Mesothelial cell of epicardium (in vitro differentiated cells): ENCODE results near the gene RNF150. TPM values are rescaled to one million over a fixed set of nuclear protein-coding genes. Genes with fewer than 3 reads are reported as not detected.

Experiments
- DNase-seq, 2 experiments: peaks; one replicate each; pipeline ENCODE4 v3.0.0; 2021; ENCODE audit warnings: low spot score in 2 of 2; ENCODE audit not compliant: unreplicated experiment in 2 of 2
- H3K27ac Mint-ChIP-seq: 2 replicates; pipeline ENCODE4 v1.8.0; 2021; ENCODE audit warnings: mixed read lengths
- H3K27me3 Mint-ChIP-seq: 2 replicates; pipeline ENCODE4 v1.8.0; 2021; ENCODE audit warnings: low read depth, mixed read lengths
- H3K36me3 Mint-ChIP-seq: 2 replicates; pipeline ENCODE4 v1.8.0; 2021; ENCODE audit warnings: mixed read lengths
- H3K4me1 Mint-ChIP-seq: 2 replicates; pipeline ENCODE4 v1.8.0; 2021; ENCODE audit warnings: mixed read lengths
- H3K4me3 Mint-ChIP-seq: 2 replicates; pipeline ENCODE4 v1.8.0; 2021; ENCODE audit warnings: mild to moderate bottlenecking, moderate library complexity, mixed read lengths
- H3K9me3 Mint-ChIP-seq: 2 replicates; pipeline ENCODE4 v1.8.0; 2021; ENCODE audit warnings: mixed read lengths
- total RNA-seq: library from RNA; stranded (reverse); gene quantifications from 3 replicates; pipeline ENCODE4 v1.2.1, GENCODE V29; 2021
- TF ChIP-seq, protein P1 (sequence below): fragments of 200-600 bp; sonication (generic); IDR thresholded peaks from one replicate; pipeline ENCODE4 v1.5.0; 2021; ENCODE audit warnings: antibody characterized with exemption; ENCODE audit not compliant: unreplicated experiment

The RNF150 gene
- total RNA-seq, 1 donor from 2014 or later, result 40.1 TPM

DNA sequence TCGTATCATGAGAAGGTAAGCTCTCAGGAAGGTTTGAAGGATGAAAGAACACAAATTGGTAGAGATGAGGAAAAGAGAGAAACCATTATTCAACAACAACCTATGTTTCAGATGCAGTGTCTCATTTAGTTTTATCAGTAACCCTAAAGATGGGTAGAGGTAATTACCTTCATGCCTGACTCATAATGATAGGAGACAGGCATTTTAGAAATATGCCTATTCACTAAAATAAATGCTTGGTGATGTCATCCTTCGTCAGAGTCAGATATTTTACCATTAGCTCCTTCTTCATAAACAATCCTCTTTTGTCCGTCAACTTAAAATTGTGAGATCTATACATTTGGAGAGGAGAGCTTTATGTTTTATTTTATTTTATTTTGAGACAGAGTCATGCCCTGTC lies 21.5 kb upstream of the RNF150 start:
- H3K4me3 Mint-ChIP-seq, result no peak overlapping the region
- H3K4me1 Mint-ChIP-seq, result peaks cover 18% of the 10 kb centered on the region
- TF ChIP-seq, protein P1, sequence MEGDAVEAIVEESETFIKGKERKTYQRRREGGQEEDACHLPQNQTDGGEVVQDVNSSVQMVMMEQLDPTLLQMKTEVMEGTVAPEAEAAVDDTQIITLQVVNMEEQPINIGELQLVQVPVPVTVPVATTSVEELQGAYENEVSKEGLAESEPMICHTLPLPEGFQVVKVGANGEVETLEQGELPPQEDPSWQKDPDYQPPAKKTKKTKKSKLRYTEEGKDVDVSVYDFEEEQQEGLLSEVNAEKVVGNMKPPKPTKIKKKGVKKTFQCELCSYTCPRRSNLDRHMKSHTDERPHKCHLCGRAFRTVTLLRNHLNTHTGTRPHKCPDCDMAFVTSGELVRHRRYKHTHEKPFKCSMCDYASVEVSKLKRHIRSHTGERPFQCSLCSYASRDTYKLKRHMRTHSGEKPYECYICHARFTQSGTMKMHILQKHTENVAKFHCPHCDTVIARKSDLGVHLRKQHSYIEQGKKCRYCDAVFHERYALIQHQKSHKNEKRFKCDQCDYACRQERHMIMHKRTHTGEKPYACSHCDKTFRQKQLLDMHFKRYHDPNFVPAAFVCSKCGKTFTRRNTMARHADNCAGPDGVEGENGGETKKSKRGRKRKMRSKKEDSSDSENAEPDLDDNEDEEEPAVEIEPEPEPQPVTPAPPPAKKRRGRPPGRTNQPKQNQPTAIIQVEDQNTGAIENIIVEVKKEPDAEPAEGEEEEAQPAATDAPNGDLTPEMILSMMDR, result no peak
- H3K9me3 Mint-ChIP-seq, result no peaks in the 10 kb centered on the region
- H3K36me3 Mint-ChIP-seq, result no peaks in the 10 kb centered on the region
- peaks cover 3% of the 10 kb centered on the region for H3K27me3 Mint-ChIP-seq
- DNase-seq, result no peak
- peak overlapping the region; percentile 77 for H3K27ac Mint-ChIP-seq

DNA sequence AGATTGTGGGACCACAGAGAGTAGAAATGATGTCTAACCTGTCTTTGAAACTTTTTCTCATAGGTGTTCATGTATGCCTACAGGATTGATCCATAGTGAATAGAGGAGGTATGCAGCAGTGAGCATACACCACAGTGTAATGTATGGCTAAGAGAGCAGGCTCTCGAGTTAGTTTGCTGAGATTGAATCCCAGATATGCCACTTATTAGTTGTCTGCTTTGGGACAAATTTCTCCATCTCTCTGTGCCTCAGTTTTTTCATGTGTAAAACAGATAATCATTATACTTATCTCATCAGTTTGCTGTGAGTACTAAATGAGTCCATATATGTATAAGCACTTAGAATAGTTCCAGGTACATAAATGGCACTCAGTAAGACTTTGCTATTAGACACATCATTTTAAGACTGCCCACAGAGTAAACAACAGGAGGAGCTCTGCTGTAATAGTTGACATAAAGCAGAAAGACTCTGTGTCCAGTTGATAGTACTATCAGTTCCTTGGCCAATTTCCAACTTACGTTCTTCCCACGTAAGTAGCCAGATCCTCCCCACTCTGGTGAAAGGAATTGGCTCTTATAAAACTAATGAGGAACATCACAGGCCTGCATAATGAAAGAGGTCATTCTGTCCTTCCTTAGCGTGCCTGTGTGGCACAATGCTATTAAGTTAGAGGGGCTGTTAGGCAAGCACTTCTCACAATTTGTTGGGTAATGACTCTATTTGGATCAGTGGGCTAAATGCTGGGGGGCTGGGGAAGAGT lies 20.7 kb upstream of the RNF150 start:
- no peak overlapping the region for H3K4me3 Mint-ChIP-seq
- TF ChIP-seq, protein P1, result no peak
- H3K27me3 Mint-ChIP-seq, result peaks cover 3% of the 10 kb centered on the region
- H3K9me3 Mint-ChIP-seq, result no peaks in the 10 kb centered on the region
- H3K4me1 Mint-ChIP-seq, result peaks cover 15% of the 10 kb centered on the region
- peak overlapping the region; percentile 77 for H3K27ac Mint-ChIP-seq
- H3K36me3 Mint-ChIP-seq, result no peaks in the 10 kb centered on the region
- DNase-seq, result no peak

DNA sequence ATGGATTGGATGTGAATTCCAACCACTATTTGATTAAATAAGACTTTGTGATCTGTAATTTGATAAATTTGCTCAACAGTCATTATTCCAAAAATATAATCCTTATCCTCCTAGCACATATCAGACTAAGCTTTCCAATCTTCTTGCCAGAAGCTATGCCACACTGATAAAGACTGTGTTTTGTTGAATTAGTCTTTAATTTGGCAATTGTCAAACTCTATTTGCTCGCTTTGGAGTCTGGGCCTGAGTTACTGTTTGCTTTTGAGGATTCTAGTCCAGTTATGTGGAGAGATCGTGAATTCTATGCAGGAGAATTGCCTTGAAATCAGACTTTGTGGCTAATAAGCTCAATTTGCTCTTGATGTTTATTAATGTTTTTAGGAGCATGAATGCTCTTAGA lies 10.9 kb upstream of the RNF150 start:
- no peak overlapping the region for H3K4me3 Mint-ChIP-seq
- H3K9me3 Mint-ChIP-seq, result no peaks in the 10 kb centered on the region
- DNase-seq, result no peak
- TF ChIP-seq, protein P1, result no peak
- peaks cover 4% of the 10 kb centered on the region for H3K4me1 Mint-ChIP-seq
- peaks cover 4% of the 10 kb centered on the region for H3K27me3 Mint-ChIP-seq
- H3K36me3 Mint-ChIP-seq, result no peaks in the 10 kb centered on the region
- H3K27ac Mint-ChIP-seq, result no peak overlapping the region

DNA sequence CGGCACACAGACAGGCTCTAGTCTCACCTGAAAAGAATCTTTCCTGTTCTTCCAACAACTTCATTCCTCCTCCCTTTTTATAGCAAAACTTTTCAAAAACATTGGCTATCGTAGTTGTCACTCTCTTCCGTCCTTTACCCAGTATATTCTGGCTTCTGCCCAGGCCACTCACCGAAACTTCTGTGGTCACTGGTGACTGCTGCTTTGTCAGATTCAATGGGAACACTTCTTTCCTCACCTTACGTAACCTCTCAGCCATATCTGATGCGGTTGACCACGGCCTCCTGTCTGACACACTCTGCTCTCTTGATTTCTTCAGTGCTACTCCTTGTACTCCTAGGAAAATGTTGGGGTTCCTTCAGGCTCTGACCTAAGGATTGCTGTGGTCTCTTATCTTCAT lies 9.2 kb upstream of the RNF150 start:
- H3K4me3 Mint-ChIP-seq, result no peak overlapping the region
- H3K36me3 Mint-ChIP-seq, result no peaks in the 10 kb centered on the region
- H3K4me1 Mint-ChIP-seq, result peaks cover 4% of the 10 kb centered on the region
- no peak overlapping the region for H3K27ac Mint-ChIP-seq
- TF ChIP-seq, protein P1, result no peak
- no peak for DNase-seq
- H3K9me3 Mint-ChIP-seq, result no peaks in the 10 kb centered on the region
- peaks cover 2% of the 10 kb centered on the region for H3K27me3 Mint-ChIP-seq

DNA sequence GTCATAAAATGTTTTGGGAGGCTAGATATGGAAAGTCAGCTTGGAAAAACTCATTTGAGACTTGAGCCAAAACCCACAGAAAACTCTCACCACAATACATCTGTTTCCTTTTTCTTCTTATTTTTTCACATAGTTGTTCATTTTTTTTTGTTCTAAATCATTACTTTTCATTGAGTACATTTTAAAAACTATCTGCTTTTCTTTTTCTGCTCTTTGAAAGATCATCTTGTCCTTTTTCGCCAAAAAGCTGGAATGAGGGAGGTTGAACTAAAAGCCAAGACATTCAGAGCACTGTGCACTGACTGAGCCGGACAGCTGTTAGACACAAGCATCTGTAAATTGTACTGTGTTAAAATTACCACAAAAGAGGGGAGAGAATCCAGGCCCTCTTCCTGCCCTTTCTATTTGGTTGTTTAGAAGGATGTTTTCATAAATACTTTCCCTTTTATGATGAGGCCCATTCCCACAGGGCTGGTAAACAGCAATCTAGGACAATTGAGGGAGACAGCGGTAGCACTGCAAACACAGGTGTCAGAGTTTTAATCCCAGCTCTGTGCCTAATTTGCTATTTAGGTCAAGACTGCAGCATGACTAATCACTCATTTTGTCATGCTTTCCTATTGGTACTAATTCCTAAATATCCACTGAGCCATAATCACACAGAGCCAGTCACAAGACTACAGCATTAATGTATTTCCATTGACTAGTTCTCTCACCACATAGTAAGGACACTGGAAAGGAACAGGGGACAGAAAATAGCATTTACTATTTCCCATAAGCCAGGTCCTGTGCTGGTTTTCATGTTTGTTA lies 7.3 kb upstream of the RNF150 start:
- Mint-ChIP-seq H3K36me3 (no peaks in the 10 kb centered on the region), H3K4me1 (peaks cover 4% of the 10 kb centered on the region), H3K27me3 (peaks cover 18% of the 10 kb centered on the region), H3K9me3 (no peaks in the 10 kb centered on the region), H3K4me3 (no peak overlapping the region), H3K27ac (peak overlapping the region; percentile 19)
- TF ChIP-seq, protein P1, result no peak
- no peak for DNase-seq
